GM12878 (cell line): ENCODE data around the gene DLG1. TPM values are rescaled to one million over a fixed set of nuclear protein-coding genes. Genes with fewer than 3 reads are reported as not detected.
A peak's percentile ranks its signal among the peaks of the same experiment; 100 is the strongest.

Source experiments
- ATAC-seq: fragments of 200-7000 bp; cut with Tn5 transposase; 3 replicates; pipeline ENCODE4 v1.9.1; 2020; ENCODE audit warnings: mild to moderate bottlenecking, moderate library complexity
- BruUV-seq: library from RNA; stranded (reverse); fragments of 400-500 nt; replicated peaks from 2 replicates; lab custom pipeline; 2021; lab: Mats Ljungman, UMichigan
- CTCF ChIA-PET: fragments of 300-600 bp; sonication (Branson Sonifier 250); formaldehyde crosslinking; extraction: SDS; loops from one replicate; lab custom pipeline; 2021; ENCODE audit warnings: inconsistent platforms; lab: Yijun Ruan, JAX
- POLR2A ChIA-PET: fragments of 350-600 bp; formaldehyde crosslinking; extraction: SDS; loops from one replicate; lab custom pipeline; 2021; ENCODE audit warnings: inconsistent platforms; lab: Charles Lee
- RAD21 ChIA-PET: fragments of 300-600 bp; sonication (Branson Sonifier 250); formaldehyde crosslinking; loops from one replicate; lab custom pipeline; 2023; ENCODE audit warnings: antibody characterized with exemption; ENCODE audit not compliant: unreplicated experiment; lab: Charles Lee
- SMC1A ChIA-PET: fragments of 300-600 bp; sonication (Branson Sonifier 250); formaldehyde crosslinking; loops from one replicate; lab custom pipeline; 2023; ENCODE audit not compliant: unreplicated experiment, uncharacterized antibody; lab: Charles Lee
- DNase-seq: peaks from one replicate; pipeline ENCODE4 v3.0.0-alpha.2; 2011; ENCODE audit warnings: low read depth, low spot score
- FAIRE-seq: peaks from 3 replicates; lab custom pipeline; 2011; peaks lifted over from hg19 to GRCh38; lab: Jason Lieb, UNC
- H2AFZ ChIP-seq: 2 replicates; pipeline ENCODE4 v1.6.0; 2011; ENCODE audit warnings: low read depth, low read length, control low read depth; ENCODE audit not compliant: control insufficient read depth
- H3K27ac ChIP-seq: 2 replicates; pipeline ENCODE4 v1.5.1; 2011; ENCODE audit warnings: control low read depth; ENCODE audit not compliant: control insufficient read depth, insufficient read depth
- H3K27me3 ChIP-seq, 2 experiments: replicated peaks in 1 of 2; 2 replicates each; pipeline versions ENCODE4 v1.6.0 to v1.6.1; 2011; ENCODE audit warnings: low read length in 1 of 2; ENCODE audit not compliant: control insufficient read depth in 2 of 2, insufficient read depth in 2 of 2
- H3K36me3 ChIP-seq, 2 experiments: 2 replicates each; pipeline ENCODE4 v1.5.1; 2011; ENCODE audit warnings: low read length in 1 of 2; ENCODE audit not compliant: control insufficient read depth in 2 of 2, insufficient read depth in 2 of 2
- H3K4me1 ChIP-seq: 2 replicates; pipeline ENCODE4 v1.6.1; 2011; ENCODE audit warnings: mild to moderate bottlenecking, low read length, moderate library complexity, mixed read lengths; ENCODE audit not compliant: control insufficient read depth, insufficient read depth
- H3K4me2 ChIP-seq: 2 replicates; pipeline ENCODE4 v1.6.0; 2011; ENCODE audit warnings: control low read depth; ENCODE audit not compliant: control insufficient read depth, insufficient read depth
- H3K4me3 ChIP-seq: fragments of 200-600 bp; sonication (generic); 2 replicates; pipeline ENCODE4 v1.5.1; 2016
- H3K79me2 ChIP-seq: 2 replicates; pipeline ENCODE4 v1.6.0; 2011; ENCODE audit warnings: low read length; ENCODE audit not compliant: control insufficient read depth, insufficient read depth
- H3K9ac ChIP-seq: 2 replicates; pipeline ENCODE4 v1.8.0; 2011; ENCODE audit warnings: low read length, control low read depth, mixed read lengths; ENCODE audit not compliant: control insufficient read depth, insufficient read depth
- H3K9me3 ChIP-seq: replicated peaks from 3 replicates; pipeline ENCODE4 v1.5.1; 2011; ENCODE audit warnings: mild to moderate bottlenecking, low read length; ENCODE audit not compliant: control insufficient read depth, insufficient read depth
- H4K20me1 ChIP-seq: 2 replicates; pipeline ENCODE4 v1.6.0; 2011; ENCODE audit not compliant: control insufficient read depth, insufficient read depth
- BRCA1 ChIP-seq: IDR thresholded peaks from 2 replicates; pipeline ENCODE4 v1.6.1; 2011; ENCODE audit warnings: low read depth, low read length, improper control_type of control experiment
- CEBPB ChIP-seq, 2 experiments: fragments of 150-350 bp in 1 of 2; IDR thresholded peaks; 2 replicates each; pipeline ENCODE4 v1.6.1; 2012 to 2014; ENCODE audit warnings: low read depth in 2 of 2, low read length in 2 of 2, borderline replicate concordance in 1 of 2, inconsistent platforms in 1 of 2
- GABPA ChIP-seq: IDR thresholded peaks from 2 replicates; pipeline ENCODE4 v1.6.1; 2014; ENCODE audit warnings: antibody characterized with exemption, low read depth, mild to moderate bottlenecking, inconsistent platforms
- HCFC1 ChIP-seq: fragments of 150-350 bp; IDR thresholded peaks from 2 replicates; pipeline ENCODE4 v1.6.1; 2014; ENCODE audit warnings: low read length
- JUNB ChIP-seq: IDR thresholded peaks from 2 replicates; pipeline ENCODE4 v1.6.1; 2016; ENCODE audit warnings: antibody characterized with exemption, mild to moderate bottlenecking
- KDM1A ChIP-seq: fragments of 200-600 bp; sonication (generic); IDR thresholded peaks from 2 replicates; pipeline ENCODE4 v1.6.1; 2016; ENCODE audit warnings: borderline replicate concordance
- NBN ChIP-seq: fragments of 450-650 bp; IDR thresholded peaks from 2 replicates; pipeline ENCODE4 v1.6.1; 2016
- NFIC ChIP-seq: IDR thresholded peaks from 2 replicates; pipeline ENCODE4 v1.6.1; 2012; ENCODE audit warnings: low read depth, mild to moderate bottlenecking, inconsistent platforms, low read length, moderate library complexity
- NKRF ChIP-seq: fragments of 450-650 bp; conservative IDR thresholded peaks from 2 replicates; pipeline ENCODE4 v1.6.1; 2017; ENCODE audit warnings: mild to moderate bottlenecking, moderate library complexity
- NR2C2 ChIP-seq: IDR thresholded peaks from 2 replicates; pipeline ENCODE4 v1.6.1; 2011; ENCODE audit warnings: borderline replicate concordance, low read depth; ENCODE audit not compliant: control insufficient read depth, insufficient read length
- NR2F1 ChIP-seq: fragments of 450-650 bp; conservative IDR thresholded peaks from 2 replicates; pipeline ENCODE4 v1.6.1; 2017; ENCODE audit warnings: mild to moderate bottlenecking
- REST ChIP-seq: IDR thresholded peaks from 2 replicates; pipeline ENCODE4 v1.6.1; 2012; ENCODE audit warnings: mild to moderate bottlenecking, low read depth, low read length
- SMAD1 ChIP-seq: fragments of 450-650 bp; IDR thresholded peaks from 2 replicates; pipeline ENCODE4 v1.6.1; 2018; ENCODE audit warnings: mild to moderate bottlenecking, low read depth; ENCODE audit not compliant: partially characterized antibody
- SREBF1 ChIP-seq: IDR thresholded peaks from 2 replicates; pipeline ENCODE4 v1.6.1; 2012; ENCODE audit warnings: mild to moderate bottlenecking, low read length
- YY1 ChIP-seq: IDR thresholded peaks from 2 replicates; pipeline ENCODE4 v1.6.1; 2011; ENCODE audit warnings: low read depth, mild to moderate bottlenecking, low read length
- WGBS: methylation state at CpG from one replicate; pipeline ENCODE4 v1.1.6; 2016; ENCODE audit warnings: low lambda C conversion rate; ENCODE audit not compliant: insufficient replicate concordance, insufficient coverage; ENCODE audit errors: missing lambda C conversion rate; 5-methylcytosine and 5-hydroxymethylcytosine counted together
- in situ Hi-C: fragments of 300-500 bp; cut with MboI; formaldehyde crosslinking; loops from 9 replicates; pipeline ENCODE4 v1.14.3; 2018; ENCODE audit warnings: mixed read lengths
- intact Hi-C: fragments of 100-400 bp; cut with micrococcal nuclease; formaldehyde crosslinking; loops from one replicate; pipeline ENCODE4 v1.14.2; 2022; ENCODE audit not compliant: unreplicated experiment
- polyA plus RNA-seq, 11 experiments: library from polyadenylated mRNA; depleted of rRNA in 4 of 11; unstranded in 6 of 11; stranded (reverse) in 5 of 11; fragments of >200 nt; fragmentation: Nextera tagmentation in 4 of 11; fragmentation: Illumina TruSeq in 1 of 11; extraction: Ambion mirVana in 4 of 11; extraction: Trizol in 1 of 11; gene quantifications; 1 replicate in 1 of 11; 2 replicates in 10 of 11; pipeline versions ENCODE4 v1.2.1 to v1.2.3, GENCODE V29; 2011 to 2016; ENCODE audit warnings: inconsistent platforms in 2 of 11, missing spikeins in 2 of 11, low read depth in 1 of 11
- total RNA-seq, 4 experiments: library from RNA; depleted of rRNA in 3 of 4; stranded (reverse); fragments of >200 nt in 3 of 4; fragmentation: Illumina TruSeq in 1 of 4; extraction: Trizol in 1 of 4; gene quantifications; 2 replicates each; pipeline versions ENCODE4 v1.2.1 to v1.2.3, GENCODE V29; 2013 to 2021

Gene DLG1
- total and polyA plus RNA-seq, 10 of the 15 experiments (the other 5 are each of a cell fraction or from before 2014, with no cell fraction given) = 9.2 to 63.1 (median 40.1) TPM

GRCh38 chr3:197309528-197310361 is 11.3 kb upstream of the DLG1 start (continued):
- TF ChIP-seq NKRF (no peak), NFIC (0 out of 2 replicates have a peak, but pooled peaks have one; percentile 48), NR2F1 (no peak), YY1 (no peak), CEBPB (IDR thresholded peaks at IDR 0.05; ENCODE audit: borderline replicate concordance in 1 of 2, low read depth in 2 of 2, low read length in 2 of 2) (peak in 1 of 2 experiments; percentile 8; a peak in 1 of 4 replicates)
- TF ChIP-seq, all 136 proteins: peak for 4

- ATAC-seq (no peak), FAIRE-seq (no peak), DNase-seq (no peak)
- 95% methylated on average over 3 of the region's 3 CpGs for WGBS
- ChIA-PET CTCF (no interaction called here), POLR2A (no interaction called here), SMC1A (interaction anchor here (1.0 kb wide), 2 partner anchors 86 to 146 kb away, joined by 3 read pairs; no protein-coding TSS in a partner anchor), RAD21 (no interaction called here)
- Histone ChIP-seq H4K20me1 (no peaks in the 10 kb centered on the region), H3K4me1 (peaks cover 19% of the 10 kb centered on the region), H3K4me2 (no peak overlapping the region), H3K4me3 (no peak overlapping the region), H3K27ac (no peak overlapping the region), H3K36me3 (no peaks in the 10 kb centered on the region), H3K79me2 (no peaks in the 10 kb centered on the region), H3K9ac (no peak overlapping the region), H3K9me3 (no peaks in the 10 kb centered on the region; the same call in 2 of the 3 replicates), H3K27me3 (no peaks in the 10 kb centered on the region), H2AFZ (no peak overlapping the region)
- intact Hi-C loops (no loop called here), in situ Hi-C loops (no loop called here)
- BruUV-seq = no TSS peak
- TF ChIP-seq HCFC1 = no peak
- TF ChIP-seq NR2C2 = no peak
- TF ChIP-seq JUNB = no peak
- TF ChIP-seq REST = no peak
- no peak for TF ChIP-seq NKRF
- TF ChIP-seq SMAD1 = no peak
- TF ChIP-seq BRCA1 = no peak
- TF ChIP-seq KDM1A = no peak
- no peak for TF ChIP-seq NBN
- TF ChIP-seq SREBF1 = no peak
- no peak for TF ChIP-seq YY1
- TF ChIP-seq GABPA = no peak
Measured at GRCh38 chr3:197308591-197308990, 10.2 kb upstream of the DLG1 start.
